Upper lobe of right lung (tissue), 1 donor: ENCODE measurements around the gene IFNL4. TPM values are rescaled to one million over a fixed set of nuclear protein-coding genes. Genes with fewer than 3 reads are reported as not detected.
"Not testable (repeated sequence)": the region's sequence is repeated elsewhere in the genome, so short reads cannot be mapped to it uniquely, and the experiment has no call there.

Experiments
- ATAC-seq: fragments of 200-7000 bp; cut with Tn5 transposase; one replicate; pipeline ENCODE4 v1.9.1; 2020; ENCODE audit warnings: mild to moderate bottlenecking, moderate library complexity
- DNase-seq: peaks from one replicate; pipeline ENCODE4 v3.0.0-alpha.2; 2020
- H3K27ac ChIP-seq: fragments of 200-600 bp; one replicate; pipeline ENCODE4 v1.8.0; 2022
- H3K27me3 ChIP-seq: fragments of 200-600 bp; one replicate; pipeline ENCODE4 v1.8.0; 2022; ENCODE audit warnings: mild to moderate bottlenecking
- H3K36me3 ChIP-seq: fragments of 200-600 bp; one replicate; pipeline ENCODE4 v1.8.0; 2022
- H3K4me1 ChIP-seq: fragments of 200-600 bp; one replicate; pipeline ENCODE4 v1.8.0; 2022
- H3K4me3 ChIP-seq: fragments of 200-600 bp; one replicate; pipeline ENCODE4 v1.8.0; 2022; ENCODE audit warnings: mild to moderate bottlenecking
- H3K9me3 ChIP-seq: fragments of 200-600 bp; one replicate; pipeline ENCODE4 v1.8.0; 2022
- CTCF ChIP-seq: fragments of 200-600 bp; IDR thresholded peaks from one replicate; pipeline ENCODE4 v1.8.0; 2022; ENCODE audit warnings: antibody characterized with exemption
- intact Hi-C: fragments of 100-400 bp; cut with DNase I; formaldehyde crosslinking; loops from one replicate; pipeline ENCODE4 v1.11.0; 2022
- total RNA-seq: library from RNA; stranded (reverse); fragmentation: NEBNext Ultra II Directional; extraction: Animal tissue kit (Norgen Biotek cat#: 25700); gene quantifications from one replicate; pipeline ENCODE4 v1.2.1, GENCODE V29; 2021
- donor health status: DM: no; HTN: yes; CAD: no; lungs with severe emphysema.

Gene IFNL4
- total RNA-seq, 1 donor from 2014 or later = not detected

GRCh38 chr19:39284032-39284431 lies 35.4 kb upstream of the IFNL4 start:
- no peak for TF ChIP-seq CTCF
- Histone ChIP-seq H3K27me3 (no peaks in the 10 kb centered on the region), H3K4me3 (no peak overlapping the region), H3K9me3 (no peaks in the 10 kb centered on the region), H3K36me3 (no peaks in the 10 kb centered on the region), H3K27ac (no peak overlapping the region), H3K4me1 (no peaks in the 10 kb centered on the region)
- no peak for ATAC-seq
- intact Hi-C loops = no loop called here
- DNase-seq = no peak

GRCh38 chr19:39282021-39282420 lies 33.4 kb upstream of the IFNL4 start:
- Histone ChIP-seq H3K4me1 (no peaks in the 10 kb centered on the region), H3K27ac (no peak overlapping the region), H3K9me3 (no peaks in the 10 kb centered on the region), H3K4me3 (no peak overlapping the region), H3K27me3 (no peaks in the 10 kb centered on the region), H3K36me3 (no peaks in the 10 kb centered on the region)
- intact Hi-C loops = no loop called here
- TF ChIP-seq CTCF = no peak
- ATAC-seq (no peak), DNase-seq (no peak)

GRCh38 chr19:39277598-39277997 lies 28.9 kb upstream of the IFNL4 start:
- TF ChIP-seq CTCF = no peak
- ATAC-seq = peak; percentile 90
- peak; percentile 43 for DNase-seq
- peak overlapping the region; percentile 2 for H3K27ac ChIP-seq
- H3K4me3 ChIP-seq = no peak overlapping the region
- intact Hi-C loops = no loop called here
- no peaks in the 10 kb centered on the region for H3K36me3 ChIP-seq
- H3K4me1 ChIP-seq = no peaks in the 10 kb centered on the region
- no peaks in the 10 kb centered on the region for H3K9me3 ChIP-seq
- no peaks in the 10 kb centered on the region for H3K27me3 ChIP-seq

- H3K27ac ChIP-seq = no peak overlapping the region
- no peak overlapping the region for H3K4me3 ChIP-seq
- no peaks in the 10 kb centered on the region for H3K9me3 ChIP-seq
- no peaks in the 10 kb centered on the region for H3K27me3 ChIP-seq
- DNase-seq = no peak
- no peak for ATAC-seq
- no peaks in the 10 kb centered on the region for H3K4me1 ChIP-seq
- H3K36me3 ChIP-seq = no peaks in the 10 kb centered on the region
- no peak for TF ChIP-seq CTCF
- intact Hi-C loops = no loop called here
Observed at GRCh38 chr19:39276740-39277139, 28.1 kb upstream of the IFNL4 start.

GRCh38 chr19:39275578-39275977 lies 26.9 kb upstream of the IFNL4 start:
- H3K27ac ChIP-seq = no peak overlapping the region
- intact Hi-C loops = no loop called here
- DNase-seq (no peak), ATAC-seq (no peak)
- H3K9me3 ChIP-seq = no peaks in the 10 kb centered on the region
- no peaks in the 10 kb centered on the region for H3K36me3 ChIP-seq
- H3K4me3 ChIP-seq = no peak overlapping the region
- TF ChIP-seq CTCF = no peak
- H3K27me3 ChIP-seq = no peaks in the 10 kb centered on the region
- H3K4me1 ChIP-seq = no peaks in the 10 kb centered on the region

- DNase-seq = peak; percentile 1
- H3K36me3 ChIP-seq, intact Hi-C loops, ATAC-seq, H3K27ac ChIP-seq, H3K4me1 ChIP-seq, H3K4me3 ChIP-seq, H3K9me3 ChIP-seq, H3K27me3 ChIP-seq: not testable (repeated sequence)
Observed at GRCh38 chr19:39273859-39274258, 25.2 kb upstream of the IFNL4 start.
